HG03159 (cell line): Measurements from ENCODE around the gene MAML2.

Experiments
- ATAC-seq: cut with Tn5 transposase; IDR thresholded peaks from one replicate; pipeline ENCODE4 v1.9.1; 2021; ENCODE audit warnings: mild to moderate bottlenecking, moderate library complexity; ENCODE audit not compliant: unreplicated experiment

Gene MAML2

DNA sequence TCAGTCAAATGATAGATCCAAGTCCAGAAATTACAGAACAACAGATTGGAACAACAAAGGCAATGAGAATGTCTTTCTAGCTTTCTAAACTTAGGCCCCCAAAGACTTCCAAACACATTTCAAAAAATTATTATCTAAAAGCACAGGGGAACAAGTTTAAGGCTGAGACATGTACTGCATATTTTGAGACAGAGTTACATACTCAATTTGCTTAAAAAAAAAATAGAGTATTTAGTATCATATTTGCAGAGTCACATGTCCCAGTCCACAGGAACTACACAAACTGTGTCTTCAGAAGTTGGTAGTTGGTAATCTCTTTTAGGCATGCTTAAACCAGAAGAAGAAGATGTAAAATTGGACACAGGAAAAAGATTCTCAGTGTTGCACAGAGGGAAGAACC lies 127.2 kb downstream of the MAML2 start:
- no peak for ATAC-seq

DNA sequence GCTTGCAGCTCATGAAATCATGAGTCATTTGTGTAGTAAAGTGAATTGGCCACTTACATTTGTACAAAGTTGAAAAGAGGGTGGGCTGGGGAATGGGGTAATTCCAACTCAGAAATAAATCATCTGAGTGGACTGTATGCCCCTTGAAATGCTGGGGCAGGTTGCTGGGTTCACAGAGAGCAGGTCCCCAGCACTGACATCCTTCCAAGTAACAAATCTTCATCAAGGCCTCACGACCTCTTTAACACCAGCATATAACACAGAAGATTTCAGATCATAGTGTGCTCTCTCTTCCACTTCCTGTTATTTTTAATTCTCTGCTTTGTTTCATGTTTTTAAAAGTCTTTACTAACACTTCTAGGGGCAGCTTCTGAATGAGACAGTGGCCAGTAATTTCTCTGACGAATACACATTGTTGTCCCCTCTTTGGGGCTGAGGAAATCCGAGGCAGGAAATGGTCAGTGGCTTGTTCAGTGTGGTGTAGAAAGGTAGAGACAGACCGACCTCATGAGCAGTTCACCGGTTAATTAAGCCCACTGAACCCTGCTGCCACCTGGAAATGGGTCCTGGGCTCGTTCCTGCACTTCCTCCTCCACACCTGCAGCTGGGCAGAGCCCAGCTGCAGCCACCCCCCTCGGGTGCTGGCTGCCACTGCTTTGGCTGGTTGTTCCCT lies 127.7 kb downstream of the MAML2 start:
- peak; percentile 74 for ATAC-seq

DNA sequence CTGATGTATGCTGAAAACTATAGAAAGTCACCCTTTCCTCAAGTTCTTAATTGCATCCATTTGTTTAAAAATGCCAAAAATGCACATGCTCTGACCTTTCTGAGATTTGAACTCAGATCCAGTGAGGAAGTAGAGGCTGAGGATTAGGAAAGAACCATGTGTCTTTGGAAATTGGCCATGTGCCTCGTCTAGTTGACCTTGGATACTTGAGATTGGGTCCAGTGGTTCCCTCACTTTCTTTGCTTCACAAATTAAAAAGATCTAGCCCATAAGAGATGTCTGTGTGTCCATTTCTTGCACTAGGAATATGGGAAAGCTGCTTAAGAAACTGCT lies 128.3 kb downstream of the MAML2 start:
- no peak for ATAC-seq

DNA sequence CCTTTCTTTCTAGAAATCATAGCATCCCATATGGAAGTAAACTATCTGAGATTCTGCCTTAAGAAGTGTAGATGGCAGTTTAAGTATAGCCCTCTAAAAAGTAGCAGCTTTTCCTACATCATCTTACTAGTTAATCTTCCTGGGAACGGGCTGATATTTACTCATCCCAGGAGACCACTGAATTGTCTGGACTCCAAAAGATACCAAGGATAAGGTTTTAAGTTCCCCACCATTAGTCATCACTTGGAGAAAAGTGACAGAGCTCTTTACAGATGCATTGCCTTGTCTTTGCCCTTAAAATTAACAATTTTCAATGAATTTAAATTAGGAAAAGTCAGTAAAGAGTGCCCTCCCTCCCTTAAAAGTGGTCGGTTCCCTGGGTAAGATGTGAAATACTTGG lies 129.5 kb downstream of the MAML2 start:
- no peak for ATAC-seq

DNA sequence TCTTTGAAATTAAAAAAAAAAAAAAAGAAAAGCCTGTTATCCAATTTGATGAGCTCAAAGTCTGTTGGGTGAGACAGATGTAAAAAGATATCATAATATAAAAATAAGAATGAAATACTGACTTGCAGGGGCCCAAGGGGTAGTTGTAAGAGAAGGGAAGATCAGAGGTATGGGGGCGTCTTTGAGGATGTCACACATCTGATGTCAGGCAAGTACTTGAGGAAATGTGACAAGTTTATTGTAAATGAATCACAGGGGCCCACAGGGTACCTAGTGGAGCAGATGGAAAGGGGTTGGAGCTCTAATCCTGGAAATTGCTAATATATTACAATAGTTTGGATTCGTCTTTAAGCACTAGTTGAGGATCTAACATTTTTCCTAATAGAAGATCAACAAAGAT lies 131.6 kb downstream of the MAML2 start:
- ATAC-seq, result no peak

DNA sequence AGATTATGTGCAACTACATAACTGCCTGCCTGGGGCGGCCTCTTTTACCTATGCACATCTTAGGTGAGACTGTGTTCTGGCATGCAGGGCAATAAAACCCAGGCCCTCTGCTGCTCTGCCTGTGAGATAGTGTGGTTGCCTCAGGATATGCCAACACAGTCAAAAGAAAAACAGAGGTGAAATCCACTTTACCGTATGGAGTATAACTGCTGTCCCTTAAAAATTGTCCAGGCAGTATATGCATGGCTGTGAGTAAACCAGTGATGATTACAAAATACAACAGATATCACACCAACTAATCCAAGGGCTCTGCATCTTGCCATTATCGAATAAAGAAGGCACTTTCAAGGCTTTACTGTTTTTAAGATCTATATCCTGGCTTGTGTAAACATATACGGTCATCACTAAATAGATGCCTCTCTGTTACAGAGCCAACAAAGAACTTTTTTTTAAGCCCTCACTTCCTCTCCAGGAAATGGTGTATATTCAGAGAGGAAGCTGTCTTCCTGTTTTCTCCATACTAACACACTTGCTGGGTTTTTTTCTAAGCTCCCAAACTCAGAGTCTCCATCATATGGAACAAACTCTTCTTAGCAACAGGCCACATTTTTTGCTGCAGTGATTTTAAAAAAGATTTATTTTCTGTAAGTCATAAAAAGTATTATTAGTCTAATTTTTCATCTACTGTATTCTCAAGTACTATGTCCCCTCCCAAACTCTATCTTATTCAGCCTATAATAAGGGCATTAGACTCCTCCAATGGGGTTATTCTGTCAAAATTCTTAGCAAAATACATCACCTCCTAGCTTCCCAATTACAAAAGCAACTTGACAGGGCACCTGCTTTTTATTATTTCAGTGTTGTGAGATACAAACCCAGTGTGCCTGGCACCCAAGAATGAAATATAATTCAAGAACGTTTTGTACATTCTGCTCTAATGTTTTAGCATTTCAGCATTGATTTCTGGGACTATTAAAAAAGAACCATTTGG lies 135.2 kb downstream of the MAML2 start:
- no peak for ATAC-seq

DNA sequence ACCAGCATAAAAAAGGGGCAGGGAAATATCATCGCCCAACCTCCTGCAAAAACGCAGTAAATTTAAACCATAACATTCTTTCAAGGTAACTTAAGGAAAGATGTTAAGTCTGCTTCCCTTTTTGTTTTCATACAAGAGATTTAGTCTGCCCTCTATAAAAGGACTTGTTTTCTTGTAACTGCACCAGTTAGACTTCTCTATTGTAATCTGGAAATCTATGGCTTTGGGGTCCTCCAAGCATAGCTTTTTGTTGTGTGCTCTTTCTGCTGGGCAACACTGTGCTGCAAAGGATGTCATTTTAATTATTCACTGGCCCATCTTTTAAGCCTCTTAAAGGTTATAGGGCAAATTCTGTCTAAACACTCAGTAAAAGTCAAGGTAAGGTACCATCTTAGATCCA lies 136.0 kb downstream of the MAML2 start:
- ATAC-seq, result no peak

DNA sequence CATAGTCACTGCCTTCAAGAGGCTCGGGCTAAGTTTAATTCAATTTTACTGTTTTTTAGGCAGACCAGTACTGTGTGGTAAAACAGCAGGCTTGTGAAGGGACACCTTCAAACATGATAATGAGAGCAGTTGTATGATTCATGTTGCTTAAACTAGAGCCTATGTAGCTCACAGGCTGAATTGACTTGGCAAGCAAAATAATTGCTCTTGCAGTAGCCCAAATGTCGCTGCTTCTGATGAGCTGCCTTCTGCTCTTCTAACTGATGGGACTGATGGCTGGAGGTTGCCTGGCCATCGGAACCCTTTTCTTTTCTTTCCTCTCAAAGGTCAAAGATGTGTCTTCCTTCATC lies 137.6 kb downstream of the MAML2 start:
- ATAC-seq, result no peak

DNA sequence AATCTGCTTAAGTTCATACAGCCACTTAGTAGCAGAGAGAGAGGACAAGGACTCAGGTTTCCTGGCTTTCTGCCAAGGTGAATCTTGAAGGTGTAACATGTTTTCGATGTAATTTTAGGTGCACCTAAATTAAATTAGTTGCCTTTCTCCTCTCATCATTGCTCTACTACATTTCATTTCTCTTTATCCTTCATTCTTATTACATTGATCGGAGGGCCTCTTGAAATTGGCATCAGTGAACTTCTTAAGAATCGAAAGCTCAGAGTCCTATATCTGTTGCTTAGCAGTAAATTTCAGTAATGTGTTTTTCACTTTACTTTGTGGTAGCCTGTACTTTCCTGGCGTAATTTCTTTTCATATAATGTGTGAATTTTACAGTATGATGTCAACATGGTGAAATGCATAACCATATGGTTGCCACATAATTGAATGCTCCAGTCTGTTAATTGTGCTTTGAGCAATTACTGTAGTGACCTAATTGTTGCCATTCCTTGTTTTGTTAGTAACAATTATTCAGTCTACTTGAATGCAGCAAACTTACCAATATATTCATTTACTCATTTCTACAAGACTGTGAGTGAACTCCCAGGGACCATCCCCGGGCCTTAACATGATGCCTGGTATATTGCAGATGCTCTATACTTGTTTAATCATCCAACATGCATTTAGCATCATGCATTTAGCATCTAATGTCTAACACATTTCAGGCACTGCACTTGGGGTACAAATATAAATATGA lies 138.1 kb downstream of the MAML2 start:
- no peak for ATAC-seq

DNA sequence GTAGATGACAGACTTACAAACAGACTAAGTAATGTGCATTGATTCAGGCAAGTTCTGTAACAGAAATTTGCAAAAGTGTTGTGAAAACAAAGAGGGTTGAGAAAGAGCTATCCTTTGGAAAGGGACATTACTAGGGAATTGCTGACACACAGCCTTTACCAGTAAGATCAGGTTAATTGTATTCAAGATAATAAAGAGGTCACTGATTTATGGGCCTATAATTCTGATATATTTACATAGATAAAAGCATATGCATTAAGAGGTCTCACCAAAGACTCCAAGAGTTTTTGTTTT lies 138.7 kb downstream of the MAML2 start:
- ATAC-seq, result no peak

DNA sequence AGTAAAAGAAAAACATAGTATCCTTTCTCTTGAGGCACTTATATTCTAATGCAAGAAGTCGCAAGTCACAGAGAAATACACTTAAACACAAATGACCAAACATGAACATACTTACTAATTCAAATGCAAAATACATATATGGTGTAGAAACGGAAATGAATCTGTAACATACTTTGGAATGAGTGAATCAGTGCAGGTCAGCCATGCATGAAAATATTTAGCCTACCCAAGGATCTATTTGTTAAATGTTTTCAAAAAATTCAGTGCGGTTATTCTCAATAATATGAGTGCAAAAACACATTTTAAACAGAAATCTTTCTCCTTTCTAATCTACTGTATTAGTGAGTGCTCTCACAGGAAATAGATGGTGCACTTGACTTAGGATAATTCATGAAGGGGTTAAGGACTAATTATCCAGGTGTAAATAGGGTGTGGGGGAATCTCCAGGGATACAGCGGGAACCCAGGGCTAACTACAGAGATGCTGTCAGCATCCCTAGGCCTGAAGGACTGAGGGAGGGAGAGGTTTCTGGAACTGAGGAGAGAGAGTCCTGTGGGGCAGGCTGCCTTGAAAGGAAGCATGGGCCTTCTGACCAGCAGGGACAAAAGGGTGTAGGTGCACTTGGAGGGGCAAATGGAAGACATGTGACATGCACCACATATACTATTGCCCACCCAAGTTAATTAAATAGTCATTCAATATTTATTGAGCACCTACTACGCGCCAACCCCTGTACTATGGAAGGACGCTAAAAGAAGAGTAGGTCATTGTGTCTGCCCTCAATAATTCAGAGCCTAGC lies 139.2 kb downstream of the MAML2 start:
- no peak for ATAC-seq

DNA sequence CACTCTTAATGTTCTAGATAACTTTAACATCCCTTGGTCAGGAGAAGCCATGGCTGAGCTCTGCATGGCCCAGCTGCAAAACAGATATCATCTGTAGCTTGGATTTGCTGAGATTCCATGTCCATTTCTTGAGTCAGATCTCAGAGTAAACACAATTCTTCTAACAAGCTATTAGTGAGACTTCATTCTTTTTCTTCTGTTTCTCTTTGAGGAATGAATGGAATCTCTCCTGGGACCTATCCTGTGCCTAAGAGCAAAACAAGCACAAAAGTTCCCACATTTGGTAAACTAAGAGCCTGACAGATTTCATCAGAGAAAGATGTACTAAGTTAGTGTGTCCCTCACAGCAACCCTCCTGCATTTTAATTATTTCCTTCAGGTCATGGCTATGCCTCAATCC lies 142.8 kb downstream of the MAML2 start:
- ATAC-seq, result no peak

DNA sequence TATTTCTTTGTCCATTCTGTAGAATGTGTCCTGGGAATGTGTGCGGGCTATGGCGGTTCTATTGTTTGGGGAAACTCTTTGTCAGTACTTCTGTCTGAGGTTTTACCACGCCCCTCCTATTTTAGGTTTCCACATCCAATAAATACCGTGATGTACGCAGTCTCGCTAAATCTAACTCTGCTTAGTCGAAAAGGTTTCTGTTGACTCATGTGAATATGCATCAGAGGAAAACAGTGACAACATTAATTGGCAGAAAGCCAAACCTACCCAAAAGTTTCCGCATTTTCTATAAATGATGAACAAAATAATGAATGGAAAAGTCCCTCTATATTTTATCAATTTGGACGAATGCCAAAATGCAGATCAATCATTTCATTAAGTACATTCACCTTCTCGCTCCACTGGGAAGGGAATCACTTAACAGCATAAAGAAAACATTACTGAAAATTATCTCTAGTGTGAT lies 143.4 kb downstream of the MAML2 start:
- ATAC-seq, result no peak

DNA sequence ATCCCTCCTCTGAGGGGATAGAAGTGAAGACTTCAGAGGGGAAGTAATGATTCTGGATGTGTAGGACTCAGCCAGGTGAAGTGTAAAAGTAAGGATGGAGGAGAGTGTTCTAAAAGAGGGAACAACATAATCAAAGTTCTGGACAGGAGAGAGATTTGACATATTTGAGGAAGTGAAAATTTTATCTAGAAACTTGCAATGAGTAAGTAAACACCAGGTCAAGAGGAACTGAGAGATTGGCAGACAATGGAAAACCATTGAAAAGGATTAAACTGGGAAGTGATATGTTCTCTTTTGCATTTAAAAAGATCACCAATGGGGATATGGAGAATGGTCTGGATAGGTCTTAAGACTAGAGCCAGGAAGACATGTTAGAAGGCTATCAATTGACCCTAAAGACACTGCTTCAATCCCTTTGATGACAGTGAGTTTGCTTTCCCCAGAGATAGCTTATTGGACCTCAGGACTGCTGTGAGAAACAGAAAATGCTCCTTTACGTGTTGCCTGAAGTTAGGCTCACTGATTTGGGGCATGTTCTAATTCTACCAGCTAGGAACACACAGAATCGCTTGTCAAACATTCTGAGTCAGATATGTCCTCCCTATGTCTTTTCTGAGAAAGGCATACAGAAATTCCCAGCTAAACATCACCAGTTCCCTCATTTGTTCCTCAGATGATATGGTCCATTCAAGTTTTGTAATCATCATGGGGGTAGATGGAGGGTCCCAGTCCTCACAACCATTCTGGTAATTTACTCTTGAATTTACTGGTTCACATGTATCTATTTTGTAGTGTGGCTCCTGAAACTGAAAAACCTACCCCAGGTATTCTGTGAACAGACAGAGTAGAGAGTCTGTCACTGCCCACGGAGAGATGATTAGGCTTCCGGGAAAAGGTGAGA lies 144.9 kb downstream of the MAML2 start:
- ATAC-seq, result peak; percentile 88

DNA sequence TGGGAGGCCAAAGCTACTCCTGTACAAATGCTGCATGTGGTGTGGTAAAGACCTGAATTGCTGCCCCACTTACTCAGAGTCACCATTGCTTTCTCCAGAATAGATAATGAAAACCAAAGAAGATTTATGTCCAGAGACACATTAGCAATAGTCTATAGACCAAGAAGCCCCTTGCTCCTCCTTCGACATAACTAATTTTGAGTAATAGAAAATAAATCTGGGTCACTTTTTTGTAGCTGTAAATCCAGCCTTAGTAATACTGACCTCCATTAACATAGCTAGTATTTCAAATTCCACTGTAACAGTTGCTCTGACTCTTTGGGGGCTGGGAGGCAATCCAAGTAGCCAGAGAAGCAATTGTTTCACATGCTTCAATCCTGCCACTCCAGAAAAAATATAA lies 145.9 kb downstream of the MAML2 start:
- no peak for ATAC-seq

DNA sequence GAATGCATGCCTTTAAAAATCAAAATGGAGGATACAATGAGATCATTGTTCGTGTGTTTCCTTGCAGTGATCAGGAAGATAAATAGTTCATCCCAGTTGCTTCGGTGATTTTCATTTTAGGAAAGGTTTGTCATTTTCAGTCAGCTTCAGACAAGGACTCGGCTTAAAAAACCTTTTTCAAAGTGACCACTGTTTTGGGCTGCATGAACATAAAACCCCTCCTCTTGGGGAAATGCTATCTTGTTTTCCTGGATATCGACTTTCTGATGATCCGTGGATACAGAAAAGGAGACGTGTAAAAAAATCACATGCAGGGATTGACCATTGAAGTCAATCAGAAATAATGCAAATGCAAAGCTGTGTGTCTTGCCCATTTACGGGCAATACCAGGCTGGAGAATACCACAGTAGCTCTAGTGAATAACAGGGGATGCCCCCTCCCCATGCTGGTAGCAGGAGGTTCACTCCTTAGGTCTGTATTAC lies 146.8 kb downstream of the MAML2 start:
- no peak for ATAC-seq

DNA sequence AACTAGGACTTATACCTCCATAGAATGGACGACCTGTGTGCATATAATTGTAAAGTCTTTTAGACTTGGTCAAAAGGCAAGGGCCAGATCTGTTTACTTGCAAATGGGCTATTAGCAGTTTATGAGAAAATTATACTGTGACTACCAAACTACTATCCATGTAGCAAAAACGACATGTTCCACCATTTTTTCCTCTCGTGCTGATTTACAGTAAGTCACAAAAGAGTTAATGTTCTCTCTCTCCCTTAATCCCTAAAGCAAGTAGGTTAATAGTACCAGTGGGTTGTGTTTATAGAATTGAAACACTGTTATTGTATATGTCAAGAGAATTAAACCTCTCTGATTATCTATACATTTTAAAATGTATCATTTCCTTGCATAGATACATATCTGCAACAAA lies 147.3 kb downstream of the MAML2 start:
- no peak for ATAC-seq

DNA sequence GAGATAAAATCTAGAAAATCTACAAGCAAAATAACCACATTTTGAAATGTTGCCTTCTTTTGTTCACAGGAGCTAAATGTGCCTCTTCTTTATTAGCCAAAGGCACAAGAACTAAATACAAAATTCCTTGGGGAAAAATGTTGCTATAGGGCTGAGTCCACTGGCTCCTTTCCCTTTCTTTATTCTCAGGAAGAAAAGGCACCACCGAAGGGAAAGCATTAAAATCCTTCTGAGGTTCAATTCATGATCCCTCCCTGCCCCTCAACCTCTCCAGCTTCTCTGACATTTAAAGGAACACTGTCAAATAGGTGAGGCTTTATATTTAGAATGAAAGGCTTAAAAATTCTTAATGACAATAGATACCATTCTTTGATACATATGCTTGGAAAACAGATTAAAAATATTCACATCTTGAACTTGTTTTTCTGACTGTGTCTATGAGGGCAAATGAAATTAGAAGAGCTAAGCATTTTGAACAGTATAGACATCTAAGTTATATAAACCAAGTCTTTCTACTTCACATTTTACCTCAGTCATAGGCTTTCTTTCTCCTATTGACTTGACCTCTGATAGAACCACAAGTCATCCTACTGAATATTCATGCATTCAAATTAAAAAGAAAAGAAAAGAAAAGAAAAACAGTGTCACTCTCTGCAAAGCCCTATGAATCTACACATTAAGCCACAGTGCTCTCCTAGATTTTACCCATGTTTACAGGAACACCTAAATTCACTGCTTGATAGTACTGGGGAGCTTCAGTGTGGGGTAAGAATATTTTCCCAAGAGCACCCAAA lies 148.2 kb downstream of the MAML2 start:
- no peak for ATAC-seq
